Measurements from ENCODE around the gene RGL4.

RGL4 gene

DNA sequence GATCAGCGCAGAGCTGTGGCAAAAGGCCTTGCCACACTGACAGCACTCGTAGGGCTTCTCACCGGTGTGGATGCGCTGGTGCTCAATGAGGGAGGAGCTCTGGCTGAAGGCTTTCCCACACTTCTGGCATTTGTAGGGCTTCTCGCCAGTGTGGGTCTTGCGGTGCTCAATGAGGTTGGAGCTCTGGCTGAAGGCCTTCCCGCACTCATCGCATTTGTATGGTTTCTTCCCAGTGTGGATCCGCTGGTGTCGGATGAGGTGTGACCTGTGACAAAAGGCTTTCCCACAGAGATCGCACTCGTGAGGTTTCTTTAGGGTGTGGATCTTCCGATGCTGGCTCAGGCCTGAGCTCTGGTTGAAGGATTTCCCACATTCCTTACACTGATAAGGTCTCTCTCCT lies 53.2 kb downstream of the RGL4 start:
- DNase-seq = no peak

DNA sequence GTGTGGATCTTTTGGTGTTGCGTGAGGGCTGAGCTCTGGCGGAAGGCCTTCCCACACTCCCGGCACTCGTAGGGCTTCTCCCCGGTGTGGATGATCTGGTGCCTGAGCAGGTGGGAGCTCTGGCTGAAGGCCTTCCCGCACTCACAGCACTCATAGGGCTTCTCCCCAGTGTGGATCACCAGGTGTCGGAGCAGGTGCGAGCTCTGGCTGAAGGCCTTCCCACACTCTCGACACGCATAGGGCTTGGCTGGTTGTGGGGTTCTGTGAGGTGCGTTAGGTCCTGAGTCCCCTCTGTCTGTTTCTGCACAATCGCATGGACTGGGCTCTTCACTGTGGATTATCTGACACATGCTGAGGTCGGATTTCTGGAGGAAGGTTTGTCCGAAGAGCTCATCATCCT lies 53.7 kb downstream of the RGL4 start:
- DNase-seq = no peak

DNA sequence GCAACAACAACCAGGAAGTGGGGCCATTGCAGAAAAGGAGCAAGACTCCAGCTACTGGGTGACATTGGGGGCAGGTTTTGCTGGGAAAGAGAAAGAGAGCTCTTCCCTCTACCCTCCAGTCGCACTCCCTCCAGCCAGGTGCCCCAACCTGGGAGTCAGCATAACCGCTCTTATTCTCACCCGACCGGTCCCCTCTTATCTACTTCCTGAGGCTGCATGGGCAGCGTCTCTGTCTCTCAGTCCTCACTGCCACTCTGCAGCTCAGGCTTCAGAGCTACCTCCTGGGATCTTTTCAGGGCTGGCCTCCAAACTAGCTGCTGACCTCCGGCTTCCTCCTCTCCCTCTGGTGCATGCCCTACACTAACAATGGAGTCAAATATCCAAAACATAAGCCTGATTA lies 55.0 kb downstream of the RGL4 start:
- no peak for DNase-seq

Data from activated CD8-positive, alpha-beta memory T cell treated with anti-CD3 and anti-CD28 coated beads, Interleukin-2, amount 50 U/mL, for 48 hours (primary cell).